B cell (primary cell): ENCODE data around the gene NR5A2. TPM values are rescaled to one million over a fixed set of nuclear protein-coding genes. Genes with fewer than 3 reads are reported as not detected.

Source experiments
- ATAC-seq: fragments of 200-7000 bp; cut with Tn5 transposase; one replicate; pipeline ENCODE4 v1.10.0; 2021; ENCODE audit warnings: low read depth, mild to moderate bottlenecking, moderate number of reproducible peaks, moderate library complexity
- CTCF ChIA-PET: fragments of 350-600 bp; sonication (Branson Sonifier 250); formaldehyde crosslinking; loops from one replicate; lab custom pipeline; 2021; ENCODE audit warnings: antibody characterized with exemption, inconsistent platforms; lab: Charles Lee
- POLR2A ChIA-PET: fragments of 350-600 bp; sonication (Branson Sonifier 250); formaldehyde crosslinking; loops from one replicate; lab custom pipeline; 2021; ENCODE audit warnings: antibody characterized with exemption; lab: Charles Lee
- DNase-seq: peaks from one replicate; pipeline ENCODE4 v3.0.0; 2013
- H2AFZ ChIP-seq: 2 replicates; pipeline ENCODE4 v1.6.1; 2012; ENCODE audit warnings: mild to moderate bottlenecking, low read depth, low read length; ENCODE audit not compliant: insufficient read depth, poor library complexity, severe bottlenecking
- H3K27ac ChIP-seq, 2 donors: 1 replicate in 1 of 2; 2 replicates in 1 of 2; pipeline ENCODE4 v1.5.1; 2012 to 2013; ENCODE audit warnings: low read length in 2 of 2, mild to moderate bottlenecking in 2 of 2, moderate library complexity in 1 of 2
- H3K27me3 ChIP-seq, 4 experiments: fragments of 200-600 bp in 1 of 4; sonication (generic) in 1 of 4; replicated peaks in 1 of 4; 1 replicate in 2 of 4; 2 replicates in 2 of 4; pipeline versions ENCODE4 v1.6.1 to v1.7.0; 2013 to 2016; ENCODE audit warnings: low read length in 3 of 4, mild to moderate bottlenecking in 2 of 4, mixed read lengths in 1 of 4, moderate library complexity in 1 of 4; ENCODE audit not compliant: insufficient read depth in 4 of 4, control insufficient read depth in 3 of 4; ENCODE audit errors: control extremely low read depth in 1 of 4
- H3K36me3 ChIP-seq, 2 experiments: replicated peaks in 1 of 2; 1 replicate in 1 of 2; 2 replicates in 1 of 2; pipeline versions ENCODE4 v1.6.1 to v1.7.1; 2013; ENCODE audit warnings: low read length in 1 of 2; ENCODE audit not compliant: insufficient read depth in 2 of 2, control insufficient read depth in 1 of 2; ENCODE audit errors: control extremely low read depth in 1 of 2, extremely low read depth in 1 of 2
- H3K4me1 ChIP-seq, 2 donors: fragments of 200-600 bp in 1 of 2; sonication (generic) in 1 of 2; 1 replicate in 1 of 2; 2 replicates in 1 of 2; pipeline versions ENCODE4 v1.5.1 to v1.6.1; 2013 to 2017; ENCODE audit warnings: low read length in 2 of 2; ENCODE audit not compliant: control insufficient read depth in 2 of 2, insufficient read depth in 2 of 2
- H3K4me2 ChIP-seq: replicated peaks from 2 replicates; pipeline ENCODE3; 2012; ENCODE audit warnings: mild to moderate bottlenecking, low read depth, low read length; ENCODE audit not compliant: poor library complexity, severe bottlenecking
- H3K4me3 ChIP-seq, 5 experiments: fragments of 200-600 bp in 1 of 5; sonication (generic) in 1 of 5; 1 replicate in 3 of 5; 2 replicates in 2 of 5; pipeline versions ENCODE4 v1.5.1 to v1.7.0; 2011 to 2016; ENCODE audit warnings: low read length in 4 of 5, mild to moderate bottlenecking in 4 of 5, low read depth in 2 of 5, control low read depth in 1 of 5, moderate library complexity in 1 of 5; ENCODE audit not compliant: insufficient read depth in 1 of 5; ENCODE audit errors: control extremely low read depth in 1 of 5, extremely low read depth in 1 of 5
- H3K79me2 ChIP-seq: fragments of 200-600 bp; sonication (generic); one replicate; pipeline ENCODE4 v1.6.0; 2016; ENCODE audit warnings: low read length; ENCODE audit not compliant: control insufficient read depth, insufficient read depth
- H3K9ac ChIP-seq: fragments of 200-600 bp; sonication (generic); 2 replicates; pipeline ENCODE4 v1.6.1; 2017; ENCODE audit warnings: mild to moderate bottlenecking, low read length, moderate library complexity
- H3K9me3 ChIP-seq, 3 donors: one replicate each; pipeline versions ENCODE4 v1.6.1 to v1.7.1; 2013; ENCODE audit warnings: low read length in 2 of 3; ENCODE audit not compliant: control insufficient read depth in 2 of 3, insufficient read depth in 1 of 3; ENCODE audit errors: control extremely low read depth in 1 of 3
- H4K20me1 ChIP-seq: 2 replicates; pipeline ENCODE4 v1.6.0; 2012; ENCODE audit warnings: mild to moderate bottlenecking, low read length; ENCODE audit not compliant: insufficient read depth, control insufficient read depth, poor library complexity, severe bottlenecking
- H3K27ac Mint-ChIP-seq: one replicate; pipeline ENCODE4 v1.8.0; 2021; ENCODE audit warnings: mixed read lengths
- H3K27me3 Mint-ChIP-seq: one replicate; pipeline ENCODE4 v1.8.0; 2021; ENCODE audit warnings: mixed read lengths
- H3K4me1 Mint-ChIP-seq: one replicate; pipeline ENCODE4 v1.8.0; 2021; ENCODE audit warnings: mixed read lengths
- H3K4me3 Mint-ChIP-seq: one replicate; pipeline ENCODE4 v1.8.0; 2021; ENCODE audit warnings: mixed read lengths
- H3K9me3 Mint-ChIP-seq: one replicate; pipeline ENCODE4 v1.8.0; 2022; ENCODE audit warnings: mixed read lengths; ENCODE audit not compliant: insufficient read depth
- EZH2 ChIP-seq: IDR thresholded peaks from 2 replicates; pipeline ENCODE4 v1.6.1; 2012; ENCODE audit warnings: borderline replicate concordance, low read depth, mild to moderate bottlenecking, moderate library complexity, low read length; ENCODE audit not compliant: insufficient read depth, poor library complexity, severe bottlenecking
- WGBS: methylation state at CpG from one replicate; pipeline ENCODE4 v1.1.5; 2013; ENCODE audit warnings: missing lambda C conversion rate; ENCODE audit not compliant: insufficient coverage; 5-methylcytosine and 5-hydroxymethylcytosine counted together
- intact Hi-C: fragments of 100-400 bp; cut with micrococcal nuclease; formaldehyde crosslinking; loops from one replicate; pipeline ENCODE4 v1.10.0; 2022
- polyA plus RNA-seq: library from polyadenylated mRNA; depleted of rRNA; stranded (reverse); fragments of >200 nt; gene quantifications from 2 replicates; pipeline ENCODE4 v1.2.3, GENCODE V29; 2012
- total RNA-seq, 2 donors: library from RNA; stranded (reverse); fragments of 120-200 nt in 1 of 2; gene quantifications; 1 replicate in 1 of 2; 2 replicates in 1 of 2; pipeline versions ENCODE4 v1.2.3 to v1.2.4, GENCODE V29; 2013 to 2022
- TF ChIP-seq, protein P1 (sequence below): fragments of 200-600 bp; IDR thresholded peaks from one replicate; pipeline ENCODE4 v1.8.0; 2022; ENCODE audit warnings: antibody characterized with exemption, mild to moderate bottlenecking

The NR5A2 gene
- total and polyA plus RNA-seq, 2 donors (not counting 1 experiment from before 2014, with no cell fraction given) = 0.07 TPM; not detected in 1

- DNase-seq (peak; percentile 73), ATAC-seq (peak; percentile 61)
- Histone ChIP-seq H3K27me3 (peaks cover 0 to 92% (median 78%) of the 10 kb centered on the region in 4 experiments), H3K4me1 (peaks cover 70 to 73% of the 10 kb centered on the region in 2 donors), H3K27ac (no peak overlapping the region), H3K36me3 (no peaks in the 10 kb centered on the region), H3K79me2 (no peaks in the 10 kb centered on the region), H3K4me3 (peak overlapping the region in 4 of 5 experiments; percentile 36 to 67 (median 53)), H2AFZ (peak overlapping the region; percentile 75), H3K4me2 (peak overlapping the region; percentile 96), H3K9ac (peak overlapping the region; percentile 65), H3K9me3 (peaks cover 0 to 55% (median 0%) of the 10 kb centered on the region in 3 donors), H4K20me1 (no peaks in the 10 kb centered on the region)
- Mint-ChIP-seq H3K27me3 (peaks cover 69% of the 10 kb centered on the region), H3K27ac (peak overlapping the region; percentile 7), H3K9me3 (no peaks in the 10 kb centered on the region), H3K4me1 (peaks cover 48% of the 10 kb centered on the region), H3K4me3 (peak overlapping the region; percentile 90)
- ChIA-PET CTCF (interaction anchor here (1.2 kb wide), 1 partner anchor 354 kb away, joined by 3 read pairs; no protein-coding TSS in a partner anchor), POLR2A (no interaction called here)
- intact Hi-C loops = no loop called here
- 1% methylated on average over 71 of the region's 79 CpGs for WGBS
- peak; percentile 84 for TF ChIP-seq EZH2
- TF ChIP-seq, protein P1, sequence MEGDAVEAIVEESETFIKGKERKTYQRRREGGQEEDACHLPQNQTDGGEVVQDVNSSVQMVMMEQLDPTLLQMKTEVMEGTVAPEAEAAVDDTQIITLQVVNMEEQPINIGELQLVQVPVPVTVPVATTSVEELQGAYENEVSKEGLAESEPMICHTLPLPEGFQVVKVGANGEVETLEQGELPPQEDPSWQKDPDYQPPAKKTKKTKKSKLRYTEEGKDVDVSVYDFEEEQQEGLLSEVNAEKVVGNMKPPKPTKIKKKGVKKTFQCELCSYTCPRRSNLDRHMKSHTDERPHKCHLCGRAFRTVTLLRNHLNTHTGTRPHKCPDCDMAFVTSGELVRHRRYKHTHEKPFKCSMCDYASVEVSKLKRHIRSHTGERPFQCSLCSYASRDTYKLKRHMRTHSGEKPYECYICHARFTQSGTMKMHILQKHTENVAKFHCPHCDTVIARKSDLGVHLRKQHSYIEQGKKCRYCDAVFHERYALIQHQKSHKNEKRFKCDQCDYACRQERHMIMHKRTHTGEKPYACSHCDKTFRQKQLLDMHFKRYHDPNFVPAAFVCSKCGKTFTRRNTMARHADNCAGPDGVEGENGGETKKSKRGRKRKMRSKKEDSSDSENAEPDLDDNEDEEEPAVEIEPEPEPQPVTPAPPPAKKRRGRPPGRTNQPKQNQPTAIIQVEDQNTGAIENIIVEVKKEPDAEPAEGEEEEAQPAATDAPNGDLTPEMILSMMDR = no peak
These were observed 11.7 kb downstream of the NR5A2 start for GRCh38 chr1:200038981-200039848.
